ENCODE results near the gene CACNG6. TPM values are rescaled to one million over a fixed set of nuclear protein-coding genes. Genes with fewer than 3 reads are reported as not detected.
"Not testable (repeated sequence)": the region's sequence is repeated elsewhere in the genome, so short reads cannot be mapped to it uniquely, and the experiment has no call there.

CACNG6 gene
- total RNA-seq, 1 donor from 2014 or later, result not detected

DNA sequence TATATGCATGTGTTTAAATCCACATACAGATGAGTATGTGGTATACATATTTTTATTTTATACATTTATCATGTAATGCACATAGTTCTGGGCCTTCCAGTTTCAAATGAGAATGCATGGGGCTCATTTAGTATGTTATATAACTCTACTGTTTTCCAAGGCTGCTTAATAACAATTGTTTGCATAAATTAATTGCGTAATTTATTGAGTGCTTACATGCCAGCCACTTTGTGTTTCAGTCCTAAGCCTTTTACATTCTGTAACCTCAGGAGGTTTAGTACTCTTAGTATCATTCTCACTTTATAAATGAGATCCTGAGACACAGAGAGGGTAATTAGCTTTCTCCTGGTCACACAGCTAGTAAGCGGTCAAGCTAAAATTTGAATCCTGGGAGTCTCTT lies 45.4 kb upstream of the CACNG6 start:
- DNase-seq (ENCODE audit: low spot score in 2 of 2), result no peak
- Histone ChIP-seq H3K27me3 (peaks cover 6% of the 10 kb centered on the region), H3K27ac (no peak overlapping the region), H3K4me1 (no peaks in the 10 kb centered on the region), H3K9me3 (no peaks in the 10 kb centered on the region), H3K4me3 (no peak overlapping the region), H3K36me3 (no peaks in the 10 kb centered on the region)
- intact Hi-C loops (cut with DNase I), result no loop called here
- TF ChIP-seq, protein P1, sequence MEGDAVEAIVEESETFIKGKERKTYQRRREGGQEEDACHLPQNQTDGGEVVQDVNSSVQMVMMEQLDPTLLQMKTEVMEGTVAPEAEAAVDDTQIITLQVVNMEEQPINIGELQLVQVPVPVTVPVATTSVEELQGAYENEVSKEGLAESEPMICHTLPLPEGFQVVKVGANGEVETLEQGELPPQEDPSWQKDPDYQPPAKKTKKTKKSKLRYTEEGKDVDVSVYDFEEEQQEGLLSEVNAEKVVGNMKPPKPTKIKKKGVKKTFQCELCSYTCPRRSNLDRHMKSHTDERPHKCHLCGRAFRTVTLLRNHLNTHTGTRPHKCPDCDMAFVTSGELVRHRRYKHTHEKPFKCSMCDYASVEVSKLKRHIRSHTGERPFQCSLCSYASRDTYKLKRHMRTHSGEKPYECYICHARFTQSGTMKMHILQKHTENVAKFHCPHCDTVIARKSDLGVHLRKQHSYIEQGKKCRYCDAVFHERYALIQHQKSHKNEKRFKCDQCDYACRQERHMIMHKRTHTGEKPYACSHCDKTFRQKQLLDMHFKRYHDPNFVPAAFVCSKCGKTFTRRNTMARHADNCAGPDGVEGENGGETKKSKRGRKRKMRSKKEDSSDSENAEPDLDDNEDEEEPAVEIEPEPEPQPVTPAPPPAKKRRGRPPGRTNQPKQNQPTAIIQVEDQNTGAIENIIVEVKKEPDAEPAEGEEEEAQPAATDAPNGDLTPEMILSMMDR (IDR thresholded peaks at IDR 0.05), result no peak

DNA sequence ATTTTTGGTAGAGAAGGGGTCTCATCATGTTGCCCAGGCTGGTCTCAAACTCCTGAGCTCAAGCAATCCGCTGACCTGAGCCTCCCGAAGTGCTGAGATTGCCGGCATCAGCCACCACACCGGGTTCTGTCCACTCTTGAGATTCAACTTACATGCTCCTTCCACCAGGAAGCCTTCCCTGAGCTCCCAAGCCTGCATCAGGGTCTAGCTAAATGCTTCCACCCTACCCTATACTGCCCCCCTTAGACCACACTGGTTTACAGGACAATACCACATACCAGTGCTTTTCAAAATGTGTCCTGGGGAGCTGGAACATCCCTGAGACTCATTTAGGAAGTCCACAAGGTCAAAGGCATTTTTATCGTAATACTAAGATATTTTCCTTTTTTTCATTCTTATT lies 43.8 kb upstream of the CACNG6 start:
- H3K9me3 ChIP-seq, result no peaks in the 10 kb centered on the region
- H3K4me3 ChIP-seq, result no peak overlapping the region
- peaks cover 3% of the 10 kb centered on the region for H3K27me3 ChIP-seq
- DNase-seq (ENCODE audit: low spot score in 2 of 2), result no peak
- H3K4me1 ChIP-seq, result no peaks in the 10 kb centered on the region
- TF ChIP-seq, protein P1 (IDR thresholded peaks at IDR 0.05), result peak in 1 of 3 experiments; percentile 3
- intact Hi-C loops (cut with DNase I), result no loop called here
- no peaks in the 10 kb centered on the region for H3K36me3 ChIP-seq
- H3K27ac ChIP-seq, result no peak overlapping the region

DNA sequence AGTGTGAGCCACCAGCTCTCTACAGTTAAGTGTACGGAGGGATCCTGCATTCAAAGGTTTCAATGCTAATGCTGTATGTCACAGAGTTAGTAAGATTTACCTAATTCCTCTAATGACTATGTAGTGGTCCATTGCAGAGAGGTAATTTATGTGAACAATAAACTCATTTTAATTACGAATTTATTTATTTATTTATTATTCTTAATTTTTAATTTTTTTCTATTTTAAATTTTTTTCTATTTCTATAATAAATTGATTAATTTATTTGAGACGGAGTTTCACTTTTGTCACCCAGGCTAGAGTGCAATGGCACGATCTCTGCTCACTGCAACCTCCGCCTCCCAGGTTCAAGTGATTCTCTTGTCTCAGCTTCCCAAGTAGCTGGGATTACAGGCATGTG lies 42.8 kb upstream of the CACNG6 start:
- H3K27ac ChIP-seq; H3K36me3 ChIP-seq; DNase-seq (ENCODE audit: low spot score in 2 of 2); H3K27me3 ChIP-seq; intact Hi-C loops (cut with DNase I); H3K4me1 ChIP-seq; H3K4me3 ChIP-seq; H3K9me3 ChIP-seq: not testable (repeated sequence)

DNA sequence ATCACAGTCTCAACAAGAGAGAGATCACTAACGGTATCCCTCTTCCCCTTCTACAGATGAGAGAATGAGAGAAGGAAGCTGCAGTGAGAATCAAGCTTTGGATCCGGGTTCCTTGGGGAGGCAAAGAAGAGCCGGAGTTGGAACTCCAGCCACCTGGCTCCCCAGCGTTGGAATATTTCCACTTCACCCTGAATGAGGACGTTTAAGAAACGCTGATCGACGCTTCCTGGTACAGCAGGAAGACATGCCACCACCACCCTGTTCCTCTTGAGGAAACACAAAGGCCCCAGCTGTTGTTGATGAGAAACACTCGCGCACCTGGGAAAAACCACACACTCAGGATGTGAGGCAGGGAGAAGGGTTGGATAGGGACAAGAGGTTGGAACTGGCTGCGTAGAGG lies 40.0 kb upstream of the CACNG6 start:
- H3K27me3 ChIP-seq, result no peaks in the 10 kb centered on the region
- TF ChIP-seq, protein P1 (IDR thresholded peaks at IDR 0.05), result no peak
- H3K4me3 ChIP-seq, result no peak overlapping the region
- DNase-seq (ENCODE audit: low spot score in 2 of 2), result no peak
- no peaks in the 10 kb centered on the region for H3K36me3 ChIP-seq
- H3K4me1 ChIP-seq, result no peaks in the 10 kb centered on the region
- no peaks in the 10 kb centered on the region for H3K9me3 ChIP-seq
- intact Hi-C loops (cut with DNase I), result no loop called here
- no peak overlapping the region for H3K27ac ChIP-seq

DNA sequence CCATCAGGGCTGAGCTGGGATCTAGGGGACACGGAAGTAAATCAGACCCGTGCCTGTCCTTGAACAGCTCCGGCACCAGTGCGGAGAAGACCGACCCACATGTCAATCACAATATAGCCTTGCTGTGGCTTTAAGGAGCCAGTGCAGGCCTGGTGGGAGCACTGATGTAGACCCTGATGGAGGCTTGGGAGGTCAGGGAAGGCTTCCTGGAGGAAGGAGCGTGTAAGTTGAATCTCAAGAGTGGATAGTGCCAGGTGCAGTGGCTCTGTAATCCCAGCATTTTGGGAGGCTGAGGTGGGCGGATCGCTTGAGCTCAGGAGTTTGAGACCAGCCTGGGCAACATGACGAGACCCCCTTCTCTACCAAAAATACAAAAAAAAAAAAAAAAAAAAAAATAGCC lies 39.5 kb upstream of the CACNG6 start:
- no peaks in the 10 kb centered on the region for H3K9me3 ChIP-seq
- H3K4me1 ChIP-seq, result no peaks in the 10 kb centered on the region
- intact Hi-C loops (cut with DNase I), result no loop called here
- H3K36me3 ChIP-seq, result no peaks in the 10 kb centered on the region
- no peak overlapping the region for H3K27ac ChIP-seq
- TF ChIP-seq, protein P1 (IDR thresholded peaks at IDR 0.05), result no peak
- no peak overlapping the region for H3K4me3 ChIP-seq
- DNase-seq (ENCODE audit: low spot score in 2 of 2), result no peak
- H3K27me3 ChIP-seq, result no peaks in the 10 kb centered on the region

DNA sequence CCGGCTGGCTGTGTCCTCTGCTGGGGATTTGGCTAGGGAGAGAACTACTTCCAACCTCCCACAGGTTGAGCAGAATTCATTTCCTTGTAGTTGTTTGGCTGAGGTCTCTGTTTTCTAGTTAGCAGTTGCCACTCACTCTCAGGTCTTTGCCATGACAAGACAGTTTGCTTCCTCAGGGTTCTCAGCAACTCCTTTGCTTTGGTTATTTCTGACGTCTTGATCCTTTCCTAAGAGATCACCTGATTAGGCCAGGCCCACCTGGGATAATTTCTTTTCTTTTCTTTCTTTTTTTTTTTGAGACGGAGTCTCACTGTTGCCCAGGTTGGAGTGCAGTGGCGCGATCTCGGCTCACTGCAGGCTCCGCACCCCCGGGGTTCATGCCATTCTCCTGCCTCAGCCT lies 38.1 kb upstream of the CACNG6 start:
- Histone ChIP-seq H3K27ac (no peak overlapping the region), H3K36me3 (no peaks in the 10 kb centered on the region), H3K4me3 (no peak overlapping the region), H3K9me3 (no peaks in the 10 kb centered on the region), H3K27me3 (peaks cover 5% of the 10 kb centered on the region), H3K4me1 (no peaks in the 10 kb centered on the region)
- no peak for DNase-seq (ENCODE audit: low spot score in 2 of 2)
- TF ChIP-seq, protein P1 (IDR thresholded peaks at IDR 0.05), result no peak
- intact Hi-C loops (cut with DNase I), result no loop called here

Measured in ascending aorta (tissue), 2 donors.